GM19452 (cell line): ENCODE results near the gene SYNM.

Experiments
- ATAC-seq: cut with Tn5 transposase; IDR thresholded peaks from one replicate; pipeline ENCODE4 v1.9.1; 2021; ENCODE audit not compliant: unreplicated experiment

Gene SYNM

GRCh38 chr15:99121691-99122410, 17.0 kb downstream of the SYNM start:
- no peak for ATAC-seq

GRCh38 chr15:99122831-99123712, 18.2 kb downstream of the SYNM start:
- no peak for ATAC-seq

- no peak for ATAC-seq
Measured at GRCh38 chr15:99123713-99124451, 19.0 kb downstream of the SYNM start.

- no peak for ATAC-seq
Measured at GRCh38 chr15:99124641-99125040, 19.8 kb downstream of the SYNM start.

GRCh38 chr15:99125061-99125891, 20.4 kb downstream of the SYNM start:
- ATAC-seq, result no peak

- no peak for ATAC-seq
Measured at GRCh38 chr15:99126131-99126588, 21.3 kb downstream of the SYNM start.

- no peak for ATAC-seq
Measured at GRCh38 chr15:99126930-99127329, 22.1 kb downstream of the SYNM start.

- ATAC-seq, result no peak
Measured at GRCh38 chr15:99127773-99128172, 22.9 kb downstream of the SYNM start.

GRCh38 chr15:99128411-99128810, 23.5 kb downstream of the SYNM start:
- ATAC-seq, result no peak

GRCh38 chr15:99129644-99130043, 24.8 kb downstream of the SYNM start:
- ATAC-seq, result no peak

GRCh38 chr15:99130314-99130713, 25.4 kb downstream of the SYNM start:
- no peak for ATAC-seq

GRCh38 chr15:99130765-99131440, 26.0 kb downstream of the SYNM start:
- no peak for ATAC-seq

- ATAC-seq, result no peak
Measured at GRCh38 chr15:99131441-99132023, 26.7 kb downstream of the SYNM start.

GRCh38 chr15:99132122-99132521, 27.2 kb downstream of the SYNM start:
- ATAC-seq, result no peak

- no peak for ATAC-seq
Measured at GRCh38 chr15:99132634-99133287, 27.9 kb downstream of the SYNM start.

- no peak for ATAC-seq
Measured at GRCh38 chr15:99134317-99134821, 29.5 kb downstream of the SYNM start.

- peak; percentile 65 for ATAC-seq
Measured at GRCh38 chr15:99135194-99135593, 30.3 kb downstream of the SYNM start.

- no peak for ATAC-seq
Measured at GRCh38 chr15:99137111-99137546, 32.2 kb downstream of the SYNM start.

GRCh38 chr15:99137877-99138276, 33.0 kb downstream of the SYNM start:
- no peak for ATAC-seq
